Measurements from ENCODE around the gene FAM3A.

GRCh38 chrX:154467556-154467955 is 48.5 kb downstream of the FAM3A start:
- no peak for TF ChIP-seq CTCF (IDR thresholded peaks at IDR 0.05)
- TF ChIP-seq POLR2A (IDR thresholded peaks at IDR 0.05) = no peak
